H1 (cell line): ENCODE measurements around the gene ADD2. TPM values are rescaled to one million over a fixed set of nuclear protein-coding genes. Genes with fewer than 3 reads are reported as not detected.

Source experiments
- CTCF ChIA-PET: fragments of 300-600 bp; sonication (Branson Sonifier 250); formaldehyde crosslinking; loops from one replicate; lab custom pipeline; 2021; ENCODE audit not compliant: partially characterized antibody; lab: Charles Lee
- POLR2A ChIA-PET: fragments of 300-600 bp; sonication (Branson Sonifier 250); formaldehyde crosslinking; loops from one replicate; lab custom pipeline; 2021; ENCODE audit warnings: inconsistent platforms; ENCODE audit not compliant: partially characterized antibody; lab: Charles Lee
- DNase-seq, 2 experiments: peaks; one replicate each; pipeline versions ENCODE4 v3.0.0 to v3.0.0-alpha.2; 2010 to 2022; ENCODE audit warnings: low spot score in 2 of 2, low read depth in 1 of 2, mixed read lengths in 1 of 2
- FAIRE-seq: peaks from 2 replicates; lab custom pipeline; 2011; peaks lifted over from hg19 to GRCh38; lab: Jason Lieb, UNC
- H2AFZ ChIP-seq: 2 replicates; pipeline ENCODE4 v1.8.1; 2012; ENCODE audit warnings: low read length, inconsistent platforms
- H2AK5ac ChIP-seq: 2 replicates; pipeline ENCODE4 v1.6.1; 2013; ENCODE audit warnings: low read depth, low read length
- H2BK120ac ChIP-seq: replicated peaks from 2 replicates; pipeline ENCODE3; 2013; ENCODE audit warnings: low read depth, low read length, inconsistent platforms
- H2BK12ac ChIP-seq: 2 replicates; pipeline ENCODE4 v1.6.1; 2013; ENCODE audit warnings: low read depth, low read length
- H2BK15ac ChIP-seq: 2 replicates; pipeline ENCODE4 v1.6.1; 2013; ENCODE audit warnings: low read length
- H2BK20ac ChIP-seq: 2 replicates; pipeline ENCODE4 v1.6.1; 2013; ENCODE audit warnings: low read length
- H2BK5ac ChIP-seq: 2 replicates; pipeline ENCODE4 v1.6.1; 2013; ENCODE audit warnings: low read depth, low read length
- H3K14ac ChIP-seq: 2 replicates; pipeline ENCODE4 v1.6.1; 2013; ENCODE audit warnings: inconsistent platforms; ENCODE audit not compliant: insufficient read length
- H3K18ac ChIP-seq: 2 replicates; pipeline ENCODE4 v1.6.1; 2013; ENCODE audit warnings: low read length; ENCODE audit errors: extremely low read depth
- H3K23ac ChIP-seq: 2 replicates; pipeline ENCODE4 v1.6.1; 2013; ENCODE audit warnings: inconsistent platforms; ENCODE audit not compliant: insufficient read length
- H3K23me2 ChIP-seq: 2 replicates; pipeline ENCODE4 v1.6.1; 2013; ENCODE audit warnings: low read depth, low read length
- H3K27ac ChIP-seq: 2 replicates; pipeline ENCODE4 v1.6.1; 2011; ENCODE audit warnings: low read depth, low read length, inconsistent platforms
- H3K27me3 ChIP-seq, 4 experiments: replicated peaks in 1 of 4; 1 replicate in 1 of 4; 2 replicates in 3 of 4; pipeline versions ENCODE4 v1.6.1 to v1.8.1; 2011 to 2013; ENCODE audit warnings: low read length in 3 of 4, mild to moderate bottlenecking in 3 of 4, inconsistent platforms in 2 of 4, mixed read lengths in 2 of 4, moderate library complexity in 1 of 4; ENCODE audit not compliant: control insufficient read depth in 3 of 4, insufficient read depth in 3 of 4; ENCODE audit errors: extremely low read depth in 1 of 4
- H3K36me3 ChIP-seq, 4 experiments: 2 replicates each; pipeline versions ENCODE4 v1.6.1 to v1.8.1; 2011 to 2013; ENCODE audit warnings: mild to moderate bottlenecking in 4 of 4, low read length in 3 of 4, moderate library complexity in 2 of 4, control low read depth in 1 of 4, inconsistent platforms in 1 of 4; ENCODE audit not compliant: insufficient read depth in 4 of 4, control insufficient read depth in 2 of 4
- H3K4ac ChIP-seq: replicated peaks from 2 replicates; pipeline ENCODE3; 2013; ENCODE audit warnings: low read length, low read depth, mixed read lengths, inconsistent platforms; ENCODE audit not compliant: insufficient read length
- H3K4me1 ChIP-seq, 4 experiments: replicated peaks in 1 of 4; 1 replicate in 1 of 4; 2 replicates in 3 of 4; pipeline versions ENCODE4 v1.6.1 to v1.8.1; 2011 to 2013; ENCODE audit warnings: low read length in 3 of 4, inconsistent platforms in 2 of 4, mixed read lengths in 1 of 4; ENCODE audit not compliant: insufficient read depth in 4 of 4, control insufficient read depth in 3 of 4
- H3K4me2 ChIP-seq, 2 experiments: 2 replicates each; pipeline versions ENCODE4 v1.6.1 to v1.8.1; 2011 to 2013; ENCODE audit warnings: low read depth in 2 of 2, low read length in 2 of 2, control low read depth in 1 of 2, inconsistent platforms in 1 of 2, mild to moderate bottlenecking in 1 of 2; ENCODE audit not compliant: insufficient read depth in 1 of 2
- H3K4me3 ChIP-seq, 4 experiments: fragments of 200-600, 300-600 bp in 1 of 4; sonication (generic), shearing (Covaris generic), sonication (Bioruptor Twin) in 1 of 4; 2 replicates each; pipeline versions ENCODE4 v1.5.1 to v1.8.1; 2011 to 2016; ENCODE audit warnings: low read length in 4 of 4, low read depth in 3 of 4, control low read depth in 2 of 4, inconsistent platforms in 2 of 4, mild to moderate bottlenecking in 2 of 4, mixed read lengths in 1 of 4, moderate library complexity in 1 of 4; ENCODE audit not compliant: insufficient read depth in 2 of 4; ENCODE audit errors: extremely low read depth in 1 of 4
- H3K56ac ChIP-seq: replicated peaks from 2 replicates; pipeline ENCODE3; 2013; ENCODE audit warnings: low read depth, mild to moderate bottlenecking, mixed read lengths, low read length, inconsistent platforms; ENCODE audit not compliant: insufficient read length
- H3K79me1 ChIP-seq: 2 replicates; pipeline ENCODE4 v1.6.1; 2013; ENCODE audit warnings: low read depth, low read length, control low read depth
- H3K79me2 ChIP-seq, 2 experiments: 2 replicates each; pipeline versions ENCODE4 v1.6.1 to v1.8.1; 2012 to 2013; ENCODE audit warnings: low read length in 2 of 2, mild to moderate bottlenecking in 2 of 2, inconsistent platforms in 1 of 2; ENCODE audit not compliant: insufficient read depth in 2 of 2, control insufficient read depth in 1 of 2
- H3K9ac ChIP-seq, 4 experiments: replicated peaks in 1 of 4; 1 replicate in 1 of 4; 2 replicates in 3 of 4; pipeline versions ENCODE4 v1.6.1 to v1.8.1; 2011 to 2013; ENCODE audit warnings: low read depth in 3 of 4, low read length in 3 of 4, control low read depth in 2 of 4, mild to moderate bottlenecking in 2 of 4, moderate library complexity in 2 of 4, inconsistent platforms in 1 of 4; ENCODE audit errors: extremely low read depth in 1 of 4
- H3K9me3 ChIP-seq, 2 experiments: 2 replicates each; pipeline versions ENCODE4 v1.6.1 to v1.8.1; 2012 to 2013; ENCODE audit warnings: mild to moderate bottlenecking in 2 of 2, moderate library complexity in 2 of 2, control low read depth in 1 of 2, inconsistent platforms in 1 of 2, low read depth in 1 of 2, low read length in 1 of 2, mixed read lengths in 1 of 2; ENCODE audit not compliant: insufficient read depth in 2 of 2
- H4K20me1 ChIP-seq, 2 experiments: replicated peaks in 1 of 2; 2 replicates each; pipeline versions ENCODE3 to v1.8.1; 2011 to 2013; ENCODE audit warnings: inconsistent platforms in 2 of 2, low read length in 2 of 2, mild to moderate bottlenecking in 1 of 2; ENCODE audit not compliant: insufficient read depth in 2 of 2, control insufficient read depth in 1 of 2
- H4K5ac ChIP-seq: 2 replicates; pipeline ENCODE4 v1.6.1; 2013; ENCODE audit warnings: low read length, low read depth, mixed read lengths, inconsistent platforms; ENCODE audit not compliant: insufficient read length
- H4K8ac ChIP-seq: 2 replicates; pipeline ENCODE4 v1.8.0; 2013; ENCODE audit warnings: mild to moderate bottlenecking, moderate library complexity, low read length, inconsistent platforms; ENCODE audit not compliant: insufficient read depth; ENCODE audit errors: extremely low read depth
- H4K91ac ChIP-seq: replicated peaks from 2 replicates; pipeline ENCODE3; 2013; ENCODE audit warnings: low read length, mixed read lengths, inconsistent platforms; ENCODE audit not compliant: insufficient read length
- BRCA1 ChIP-seq: IDR thresholded peaks from 2 replicates; pipeline ENCODE4 v1.6.1; 2012; ENCODE audit warnings: low read depth, low read length, improper control_type of control experiment
- POLR2AphosphoS5 ChIP-seq: IDR thresholded peaks from 2 replicates; pipeline ENCODE4 v1.6.1; 2011; ENCODE audit warnings: low read depth, low read length
- RXRA ChIP-seq: IDR thresholded peaks from 2 replicates; pipeline ENCODE4 v1.6.1; 2011; ENCODE audit warnings: low read depth, mild to moderate bottlenecking, low read length, moderate library complexity; ENCODE audit not compliant: insufficient read depth
- WGBS, 2 experiments: shearing (Covaris generic) in 1 of 2; methylation state at CpG; one replicate each; pipeline versions ENCODE4 v1.1.6 to v1.1.7; 2013 to 2015; ENCODE audit warnings: low lambda C conversion rate in 2 of 2, mixed read lengths in 2 of 2, inconsistent platforms in 1 of 2, low coverage in 1 of 2, missing lambda C conversion rate in 1 of 2; ENCODE audit not compliant: insufficient replicate concordance in 2 of 2, insufficient coverage in 1 of 2, insufficient read length in 1 of 2; ENCODE audit errors: extremely low coverage in 1 of 2, missing lambda C conversion rate in 1 of 2; 5-methylcytosine and 5-hydroxymethylcytosine counted together
- polyA plus RNA-seq, 7 experiments: library from polyadenylated mRNA; depleted of rRNA in 3 of 7; stranded (reverse) in 5 of 7; unstranded in 2 of 7; fragments of >200 nt in 5 of 7; fragments of 200-250 nt in 2 of 7; gene quantifications; 1 replicate in 5 of 7; 2 replicates in 1 of 7; 4 replicates in 1 of 7; pipeline versions ENCODE4 v1.2.1 to v1.2.3, GENCODE V29; 2011 to 2013; ENCODE audit warnings: missing spikeins in 2 of 7, mixed read lengths in 2 of 7
- total RNA-seq: library from RNA; stranded (reverse); fragmentation: NEBNext Ultra II Directional; extraction: Animal tissue kit (Norgen Biotek cat#: 25700); gene quantifications from 2 replicates; pipeline ENCODE4 v1.2.1, GENCODE V29; 2021
- TF ChIP-seq, protein P1 (sequence below): IDR thresholded peaks from 2 replicates; pipeline ENCODE4 v1.6.1; 2012; ENCODE audit warnings: inconsistent platforms

ADD2 gene
- total and polyA plus RNA-seq, 2 of the 8 experiments (the other 6 are each of a cell fraction or from before 2014, with no cell fraction given) = 58.5 to 170 TPM

DNA sequence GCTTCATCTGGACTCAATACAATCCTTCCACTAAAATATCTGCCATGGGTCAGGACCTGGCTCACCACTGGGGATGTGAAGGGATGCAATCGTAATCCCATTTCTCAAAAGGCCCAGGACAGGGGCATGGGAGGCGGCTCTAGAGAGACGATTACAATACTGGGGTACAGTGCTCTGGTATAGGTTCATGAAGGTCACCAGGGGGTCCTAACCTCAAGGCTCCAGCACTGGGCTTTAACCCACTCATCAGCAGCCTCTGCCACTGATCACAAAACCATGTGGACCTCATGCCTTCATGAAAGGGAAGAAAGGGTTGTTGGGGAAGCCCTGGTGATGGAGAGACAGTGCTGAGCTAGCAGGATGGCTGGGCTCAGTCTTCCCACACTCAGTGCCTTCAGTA, 48.8 kb downstream of the ADD2 start:
- Histone ChIP-seq H2AFZ (no peak overlapping the region), H4K8ac (no peak overlapping the region), H2BK20ac (no peak overlapping the region), H3K79me2 (peaks cover 6 to 100% of the 10 kb centered on the region in 2 experiments; a peak in 3 of 4 replicates), H4K91ac (no peak overlapping the region), H3K27me3 (no peaks in the 10 kb centered on the region), H2AK5ac (no peak overlapping the region), H2BK15ac (no peak overlapping the region), H3K4me3 (no peak overlapping the region), H3K56ac (no peak overlapping the region), H2BK5ac (no peak overlapping the region), H4K5ac (no peak overlapping the region), H3K27ac (no peak overlapping the region), H3K9me3 (no peaks in the 10 kb centered on the region), H4K20me1 (peaks cover 14 to 22% of the 10 kb centered on the region in 2 experiments), H3K9ac (no peak overlapping the region), H3K4ac (no peak overlapping the region), H3K18ac (no peak overlapping the region), H3K4me1 (peaks cover 0 to 37% (median 15%) of the 10 kb centered on the region in 4 experiments; a peak in 6 of 7 replicates), H3K23ac (no peak overlapping the region), H3K79me1 (peaks cover 14% of the 10 kb centered on the region; the same call in 1 of the 2 replicates), H3K36me3 (no peaks in the 10 kb centered on the region), H2BK120ac (no peak overlapping the region), H3K4me2 (no peak overlapping the region), H2BK12ac (no peak overlapping the region), H3K14ac (no peak overlapping the region), H3K23me2 (no peaks in the 10 kb centered on the region)
- FAIRE-seq (no peak), DNase-seq (peak in 1 of 2 experiments; percentile 32)
- POLR2A ChIA-PET = interaction anchor here (0.8 to 1.8 kb wide), 6 partner anchors 10 to 49 kb away, joined by 3 to 6 read pairs (median 4); partner anchors contain the start of gene ADD2
- TF ChIP-seq POLR2AphosphoS5 = no peak
- no peak for TF ChIP-seq RXRA
- no peak for TF ChIP-seq BRCA1
- TF ChIP-seq, protein P1, sequence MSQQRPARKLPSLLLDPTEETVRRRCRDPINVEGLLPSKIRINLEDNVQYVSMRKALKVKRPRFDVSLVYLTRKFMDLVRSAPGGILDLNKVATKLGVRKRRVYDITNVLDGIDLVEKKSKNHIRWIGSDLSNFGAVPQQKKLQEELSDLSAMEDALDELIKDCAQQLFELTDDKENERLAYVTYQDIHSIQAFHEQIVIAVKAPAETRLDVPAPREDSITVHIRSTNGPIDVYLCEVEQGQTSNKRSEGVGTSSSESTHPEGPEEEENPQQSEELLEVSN = no peak
- 83% methylated on average over 3 of the region's 3 CpGs; no CpG with 5 or more reads in 1 of the 2 experiments for WGBS, 2 experiments
- CTCF ChIA-PET = interaction anchor here (0.5 to 1.3 kb wide), 4 partner anchors 33 to 61 kb away, joined by 3 to 5 read pairs (median 4); partner anchors contain the start of gene ADD2
